ENCODE results near the gene KCNH1. TPM values are rescaled to one million over a fixed set of nuclear protein-coding genes. Genes with fewer than 3 reads are reported as not detected.

Gene KCNH1
- total and polyA plus RNA-seq, 10 donors, result not detected

- Histone ChIP-seq H3K36me3 (no peaks in the 10 kb centered on the region), H3K4me3 (no peak overlapping the region), H3K9me3 (no peaks in the 10 kb centered on the region), H3K27ac (no peak overlapping the region), H3K27me3 (replicated peaks in 1 of 7) (no peaks in the 10 kb centered on the region), H3K4me1 (no peaks in the 10 kb centered on the region)
- WGBS, 5 donors, result 53 to 64% (median 56%) methylated on average over 6 of the region's 6 CpGs
- TF ChIP-seq POLR2AphosphoS5 (IDR thresholded peaks at IDR 0.05) (no peak), CTCF (IDR thresholded peaks at IDR 0.05 in 8 of 11, conservative IDR thresholded peaks at IDR 0.05 in 3 of 11) (no peak), POLR2A (IDR thresholded peaks at IDR 0.05) (no peak)
- intact Hi-C loops (cut with DNase I; ENCODE audit: low total_unique reads), result no loop called here
- DNase-seq, result no peak
These were observed 486.3 kb downstream of the KCNH1 start for GRCh38 chr1:210647406-210648333.

GRCh38 chr1:210646258-210646616, 487.7 kb downstream of the KCNH1 start:
- no peak for DNase-seq
- no peak overlapping the region for H3K27ac ChIP-seq
- WGBS, 5 donors, result 86 to 96% (median 91%) methylated on average over 2 of the region's 2 CpGs
- H3K4me1 ChIP-seq, result no peaks in the 10 kb centered on the region
- TF ChIP-seq CTCF (IDR thresholded peaks at IDR 0.05 in 8 of 11, conservative IDR thresholded peaks at IDR 0.05 in 3 of 11) (no peak), POLR2A (IDR thresholded peaks at IDR 0.05) (no peak), POLR2AphosphoS5 (IDR thresholded peaks at IDR 0.05) (no peak)
- no peaks in the 10 kb centered on the region for H3K9me3 ChIP-seq
- H3K36me3 ChIP-seq, result no peaks in the 10 kb centered on the region
- no peaks in the 10 kb centered on the region for H3K27me3 ChIP-seq (replicated peaks in 1 of 7)
- no peak overlapping the region for H3K4me3 ChIP-seq
- intact Hi-C loops (cut with DNase I; ENCODE audit: low total_unique reads), result no loop called here

GRCh38 chr1:210645582-210646257, 488.2 kb downstream of the KCNH1 start:
- DNase-seq, result no peak
- TF ChIP-seq POLR2AphosphoS5 (IDR thresholded peaks at IDR 0.05) (no peak), CTCF (IDR thresholded peaks at IDR 0.05 in 8 of 11, conservative IDR thresholded peaks at IDR 0.05 in 3 of 11) (no peak), POLR2A (IDR thresholded peaks at IDR 0.05) (no peak)
- H3K9me3 ChIP-seq, result no peaks in the 10 kb centered on the region
- H3K36me3 ChIP-seq, result no peaks in the 10 kb centered on the region
- no peaks in the 10 kb centered on the region for H3K27me3 ChIP-seq (replicated peaks in 1 of 7)
- no peak overlapping the region for H3K27ac ChIP-seq
- no peak overlapping the region for H3K4me3 ChIP-seq
- intact Hi-C loops (cut with DNase I; ENCODE audit: low total_unique reads), result no loop called here
- H3K4me1 ChIP-seq, result no peaks in the 10 kb centered on the region
- 82 to 89% (median 84%) methylated on average over 7 of the region's 7 CpGs for WGBS, 5 donors

GRCh38 chr1:210641582-210641981, 492.4 kb downstream of the KCNH1 start:
- TF ChIP-seq CTCF (IDR thresholded peaks at IDR 0.05 in 8 of 11, conservative IDR thresholded peaks at IDR 0.05 in 3 of 11) (no peak), POLR2A (IDR thresholded peaks at IDR 0.05) (no peak), POLR2AphosphoS5 (IDR thresholded peaks at IDR 0.05) (no peak)
- H3K9me3 ChIP-seq, result no peaks in the 10 kb centered on the region
- intact Hi-C loops (cut with DNase I; ENCODE audit: low total_unique reads), result no loop called here
- H3K4me1 ChIP-seq, result no peaks in the 10 kb centered on the region
- WGBS, 5 donors, result 84 to 93% (median 90%) methylated on average over 5 of the region's 5 CpGs
- no peaks in the 10 kb centered on the region for H3K36me3 ChIP-seq
- H3K27ac ChIP-seq, result no peak overlapping the region
- no peaks in the 10 kb centered on the region for H3K27me3 ChIP-seq (replicated peaks in 1 of 7)
- H3K4me3 ChIP-seq, result no peak overlapping the region
- no peak for DNase-seq
